GM21825 (cell line): ENCODE measurements around the gene MYO1E.

Source experiments
- ATAC-seq: cut with Tn5 transposase; IDR thresholded peaks from one replicate; pipeline ENCODE4 v1.9.1; 2021; ENCODE audit warnings: mild to moderate bottlenecking, moderate library complexity; ENCODE audit not compliant: unreplicated experiment

The MYO1E gene

GRCh38 chr15:59104602-59104911 lies 268.1 kb downstream of the MYO1E start:
- peak; percentile 21 for ATAC-seq

GRCh38 chr15:59099162-59099685 lies 273.4 kb downstream of the MYO1E start:
- no peak for ATAC-seq

GRCh38 chr15:59096429-59096828 lies 276.2 kb downstream of the MYO1E start:
- ATAC-seq, result no peak

- no peak for ATAC-seq
Observed at GRCh38 chr15:59094077-59094476, 278.6 kb downstream of the MYO1E start.

GRCh38 chr15:59087731-59088130 lies 284.9 kb downstream of the MYO1E start:
- ATAC-seq, result no peak
